Activated CD4-positive, alpha-beta T cell treated with anti-CD3 and anti-CD28 coated beads, Interleukin-2, amount 10 ng/mL, durations not matched to agents 7 days and 5 days (primary cell): ENCODE data around the gene DEFB115. TPM values are rescaled to one million over a fixed set of nuclear protein-coding genes. Genes with fewer than 3 reads are reported as not detected.
"Not testable (repeated sequence)": the region's sequence is repeated elsewhere in the genome, so short reads cannot be mapped to it uniquely, and the experiment has no call there.

ENCODE experiments used
- CTCF ChIA-PET: fragments of 350-600 bp; sonication (Branson Sonifier 250); formaldehyde crosslinking; loops from one replicate; lab custom pipeline; 2021; ENCODE audit warnings: antibody characterized with exemption; lab: Charles Lee
- POLR2A ChIA-PET: fragments of 350-600 bp; sonication (Branson Sonifier 250); formaldehyde crosslinking; loops from one replicate; lab custom pipeline; 2021; ENCODE audit warnings: antibody characterized with exemption; lab: Charles Lee
- DNase-seq: peaks from one replicate; pipeline ENCODE4 v3.0.0-alpha.2; 2020
- H3K27ac Mint-ChIP-seq: one replicate; pipeline ENCODE4 v1.8.0; 2021; ENCODE audit warnings: mild to moderate bottlenecking, moderate library complexity, mixed read lengths
- H3K27me3 Mint-ChIP-seq: one replicate; pipeline ENCODE4 v1.8.0; 2021; ENCODE audit warnings: mixed read lengths
- H3K36me3 Mint-ChIP-seq: one replicate; pipeline ENCODE4 v1.8.0; 2021; ENCODE audit warnings: low read depth, mixed read lengths
- H3K4me1 Mint-ChIP-seq: one replicate; pipeline ENCODE4 v1.8.0; 2021; ENCODE audit warnings: mixed read lengths
- H3K4me3 Mint-ChIP-seq: one replicate; pipeline ENCODE4 v1.8.0; 2021; ENCODE audit warnings: mild to moderate bottlenecking, moderate library complexity, mixed read lengths
- H3K9me3 Mint-ChIP-seq: one replicate; pipeline ENCODE4 v1.8.0; 2021; ENCODE audit warnings: mixed read lengths
- total RNA-seq, 2 experiments: library from RNA; stranded (reverse); gene quantifications; one replicate each; pipeline ENCODE4 v1.2.3, GENCODE V29; 2021

Gene DEFB115, protein sequence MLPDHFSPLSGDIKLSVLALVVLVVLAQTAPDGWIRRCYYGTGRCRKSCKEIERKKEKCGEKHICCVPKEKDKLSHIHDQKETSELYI
- not detected for total RNA-seq

GRCh38 chr20:31257364-31257763, at the start of gene DEFB115:
Gene DEFB115, plus strand, starts transcription at chr20:31257664. Its CDS starts 0 bp downstream, at chr20:31257664.
- POLR2A ChIA-PET: no interaction called here
- H3K27me3 Mint-ChIP-seq: no peaks in the 10 kb centered on the region
- CTCF ChIA-PET: no interaction called here
- no peak for DNase-seq
- H3K27ac Mint-ChIP-seq: no peak within 1 kb of the TSS
- H3K9me3 Mint-ChIP-seq: peaks cover 10% of the 10 kb centered on the region
- no peak within 1 kb of the TSS for H3K4me3 Mint-ChIP-seq
- H3K4me1 Mint-ChIP-seq: no peaks in the 10 kb centered on the region
- no peaks in the 10 kb centered on the region for H3K36me3 Mint-ChIP-seq

DNA sequence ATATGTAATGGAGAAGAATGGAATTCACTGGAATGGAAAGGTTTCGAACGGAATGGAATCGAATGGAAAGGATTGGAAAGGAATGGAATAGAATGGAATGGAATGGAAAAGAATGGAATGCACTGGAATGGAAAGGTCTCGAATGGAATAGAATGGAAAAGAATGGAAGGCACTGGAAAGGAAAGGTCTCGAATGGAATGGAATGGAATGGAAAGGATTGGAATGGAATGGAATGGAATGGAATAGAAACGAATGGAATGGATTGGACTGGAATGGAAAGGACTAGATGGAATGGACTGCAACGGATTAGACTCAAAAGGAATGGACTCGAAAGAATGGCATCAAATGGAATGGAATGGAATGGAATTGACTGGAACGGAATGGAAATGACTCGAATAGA, 20.5 kb upstream of the DEFB115 start:
- no peaks in the 10 kb centered on the region for H3K9me3 Mint-ChIP-seq
- H3K27me3 Mint-ChIP-seq: no peaks in the 10 kb centered on the region
- no peaks in the 10 kb centered on the region for H3K4me1 Mint-ChIP-seq
- no peak overlapping the region for H3K4me3 Mint-ChIP-seq
- POLR2A ChIA-PET: no interaction called here
- no peak overlapping the region for H3K27ac Mint-ChIP-seq
- DNase-seq: no peak
- H3K36me3 Mint-ChIP-seq: no peaks in the 10 kb centered on the region
- CTCF ChIA-PET: no interaction called here

GRCh38 chr20:31237763-31238162, 19.7 kb upstream of the DEFB115 start:
- POLR2A ChIA-PET: no interaction called here
- Mint-ChIP-seq H3K36me3 (no peaks in the 10 kb centered on the region), H3K27me3 (no peaks in the 10 kb centered on the region), H3K4me3 (no peak overlapping the region), H3K9me3 (no peaks in the 10 kb centered on the region), H3K4me1 (no peaks in the 10 kb centered on the region), H3K27ac (no peak overlapping the region)
- CTCF ChIA-PET: no interaction called here
- no peak for DNase-seq

GRCh38 chr20:31239139-31239538, 18.3 kb upstream of the DEFB115 start:
- ChIA-PET CTCF (no interaction called here), POLR2A (no interaction called here)
- no peak overlapping the region for H3K4me3 Mint-ChIP-seq
- H3K27ac Mint-ChIP-seq: no peak overlapping the region
- H3K36me3 Mint-ChIP-seq: no peaks in the 10 kb centered on the region
- H3K9me3 Mint-ChIP-seq: no peaks in the 10 kb centered on the region
- no peak for DNase-seq
- no peaks in the 10 kb centered on the region for H3K27me3 Mint-ChIP-seq
- no peaks in the 10 kb centered on the region for H3K4me1 Mint-ChIP-seq

DNA sequence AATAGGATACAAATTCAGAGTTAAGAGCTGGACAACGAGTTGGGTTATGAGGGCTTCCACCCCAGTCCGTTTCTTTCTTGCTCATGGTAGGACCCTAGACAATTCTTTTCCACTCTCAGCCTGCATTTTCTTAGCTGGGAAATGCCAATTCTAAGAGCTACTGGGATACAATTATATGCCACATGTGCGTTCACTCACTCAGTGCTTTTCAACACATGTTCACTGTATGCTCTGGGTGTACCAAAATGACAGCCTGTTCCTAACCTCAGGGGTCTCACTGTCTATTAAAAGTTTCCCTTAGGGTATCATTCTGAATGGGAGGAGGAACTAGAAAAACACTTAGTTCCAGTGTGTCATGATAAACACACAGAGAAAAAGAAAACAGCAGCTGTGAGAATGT, 505 bp upstream of the DEFB115 start:
- POLR2A ChIA-PET: no interaction called here
- CTCF ChIA-PET: no interaction called here

DNA sequence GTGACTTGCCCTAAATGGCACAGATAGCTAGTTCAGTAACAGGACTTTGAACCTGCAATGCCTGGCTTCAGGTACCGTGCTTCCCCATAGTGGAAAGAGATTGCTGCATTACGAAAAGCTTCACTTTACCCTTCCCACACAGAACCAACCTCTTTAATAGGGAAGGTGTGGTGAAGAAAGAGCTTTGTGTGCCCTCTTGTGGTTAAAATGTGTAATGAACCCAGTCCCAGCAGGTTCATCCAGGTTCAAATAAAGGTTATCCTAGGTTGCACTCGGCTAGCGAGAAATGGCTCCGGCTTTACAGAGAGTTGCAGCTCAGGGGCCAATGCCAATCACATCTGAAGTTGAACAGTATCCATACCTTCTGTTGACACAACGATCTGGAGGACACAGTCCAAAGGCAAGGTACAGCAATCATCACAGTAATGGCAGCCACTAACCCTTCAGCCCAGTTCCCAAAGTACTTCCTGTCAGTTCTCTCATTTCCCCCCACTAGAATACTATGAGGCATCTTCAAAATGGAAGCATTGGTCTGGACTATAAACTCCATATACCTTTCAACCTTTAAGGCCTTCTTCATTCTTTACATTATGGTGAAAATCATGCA, 3.0 kb downstream of the DEFB115 start:
- no peaks in the 10 kb centered on the region for H3K36me3 Mint-ChIP-seq
- no peaks in the 10 kb centered on the region for H3K27me3 Mint-ChIP-seq
- CTCF ChIA-PET: interaction anchor here (1.0 kb wide), 1 partner anchor 9 kb away, joined by 3 read pairs; no protein-coding TSS in a partner anchor
- POLR2A ChIA-PET: no interaction called here
- H3K9me3 Mint-ChIP-seq: peaks cover 8% of the 10 kb centered on the region
- no peak overlapping the region for H3K4me3 Mint-ChIP-seq
- no peak for DNase-seq
- no peaks in the 10 kb centered on the region for H3K4me1 Mint-ChIP-seq
- no peak overlapping the region for H3K27ac Mint-ChIP-seq

More for the DNA sequence above, 505 bp upstream of the DEFB115 start:
- Mint-ChIP-seq H3K4me1 (no peaks in the 10 kb centered on the region), H3K9me3 (peaks cover 10% of the 10 kb centered on the region), H3K36me3 (no peaks in the 10 kb centered on the region), H3K27me3 (no peaks in the 10 kb centered on the region), H3K4me3 (no peak overlapping the region), H3K27ac (no peak overlapping the region)
- no peak for DNase-seq

DNA sequence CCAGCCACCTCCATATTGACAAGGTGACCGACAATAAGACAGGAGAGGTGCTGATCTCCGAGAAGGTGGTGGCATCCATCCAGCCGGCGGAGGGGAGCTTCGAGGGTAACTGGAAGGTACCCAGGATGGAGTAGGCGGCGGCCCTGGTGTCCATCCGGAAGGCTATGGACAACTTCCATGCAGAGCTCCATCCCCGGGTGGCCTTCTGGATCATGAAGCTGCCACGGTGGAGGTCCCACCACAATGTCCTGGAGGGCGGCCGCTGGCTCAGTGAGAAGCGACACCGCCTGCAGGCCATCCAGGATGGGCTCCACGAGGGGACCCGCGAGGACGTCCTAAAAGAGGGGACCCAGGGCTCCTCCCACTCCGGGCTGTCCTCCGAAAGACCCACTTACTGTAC, 17.0 kb downstream of the DEFB115 start:
- no peak for DNase-seq
- CTCF ChIA-PET: no interaction called here
- POLR2A ChIA-PET: no interaction called here
- Mint-ChIP-seq H3K9me3 (peaks cover 32% of the 10 kb centered on the region), H3K27ac (no peak overlapping the region), H3K4me3 (no peak overlapping the region), H3K36me3 (no peaks in the 10 kb centered on the region), H3K4me1 (no peaks in the 10 kb centered on the region), H3K27me3 (no peaks in the 10 kb centered on the region)

- H3K27me3 Mint-ChIP-seq: no peaks in the 10 kb centered on the region
- POLR2A ChIA-PET: no interaction called here
- H3K4me3 Mint-ChIP-seq: no peak overlapping the region
- CTCF ChIA-PET: no interaction called here
- H3K36me3 Mint-ChIP-seq: no peaks in the 10 kb centered on the region
- H3K9me3 Mint-ChIP-seq: peaks cover 15% of the 10 kb centered on the region
- no peak overlapping the region for H3K27ac Mint-ChIP-seq
- no peak for DNase-seq
- no peaks in the 10 kb centered on the region for H3K4me1 Mint-ChIP-seq
Observed at GRCh38 chr20:31278178-31278577, 20.7 kb downstream of the DEFB115 start.

DNA sequence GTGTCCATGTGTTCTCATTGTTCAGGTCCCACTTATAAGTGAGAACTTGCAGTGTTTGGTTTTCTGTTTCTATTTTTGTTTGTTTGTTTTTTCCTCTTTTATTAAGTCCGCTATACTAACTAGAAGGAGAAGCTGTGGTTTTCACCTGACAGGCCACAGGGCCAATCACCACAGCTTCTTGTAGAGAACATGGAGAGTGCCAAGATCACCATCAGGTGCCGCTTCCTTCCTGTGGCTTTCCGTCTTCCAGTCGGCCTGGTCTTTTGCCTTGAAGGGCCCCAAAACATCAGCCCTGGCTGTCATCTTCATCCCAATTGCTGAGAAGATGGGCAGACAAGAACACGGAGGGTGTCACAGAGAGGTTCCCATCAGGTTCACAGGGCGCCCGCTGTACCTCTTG, 27.5 kb downstream of the DEFB115 start:
- DNase-seq, H3K27me3 Mint-ChIP-seq, POLR2A ChIA-PET, H3K36me3 Mint-ChIP-seq, H3K4me1 Mint-ChIP-seq, CTCF ChIA-PET, H3K27ac Mint-ChIP-seq, H3K4me3 Mint-ChIP-seq: not testable (repeated sequence)
- H3K9me3 Mint-ChIP-seq: peaks cover 17% of the 10 kb centered on the region

GRCh38 chr20:31308535-31309162, 51.2 kb downstream of the DEFB115 start, which contains the start of gene DEFB116:
Gene DEFB116, minus strand, starts transcription at chr20:31308585. Its CDS starts 0 bp downstream, at chr20:31308585.
- H3K27ac Mint-ChIP-seq: no peak within 1 kb of the TSS
- ChIA-PET POLR2A (no interaction called here), CTCF (no interaction called here)
- no peaks in the 10 kb centered on the region for H3K36me3 Mint-ChIP-seq
- H3K9me3 Mint-ChIP-seq: no peaks in the 10 kb centered on the region
- H3K4me1 Mint-ChIP-seq: no peaks in the 10 kb centered on the region
- no peak within 1 kb of the TSS for H3K4me3 Mint-ChIP-seq
- no peaks in the 10 kb centered on the region for H3K27me3 Mint-ChIP-seq
- DNase-seq: no peak

Other genes with a start within 250 kb of the DEFB115 start
- gene DEFB116, start 50.9 kb downstream of the DEFB115 start, total RNA-seq: not detected
- gene DEFB118, start 110.9 kb downstream of the DEFB115 start, total RNA-seq: not detected
- gene DEFB119, start 132.9 kb downstream of the DEFB115 start, total RNA-seq: not detected
- not detected for gene DEFB121, start 148.6 kb downstream of the DEFB115 start, total RNA-seq
- gene DEFB123, start 183.0 kb downstream of the DEFB115 start, total RNA-seq: not detected
- gene DEFB124, start 217.5 kb downstream of the DEFB115 start, total RNA-seq: not detected
- gene REM1, start 217.6 kb downstream of the DEFB115 start, total RNA-seq: not detected